NCI-H2227 (cell line): ENCODE measurements around the gene CD244.

Experiments
- DNase-seq: peaks from one replicate; lab custom pipeline; 2025; ENCODE audit not compliant: unreplicated experiment; lab: John Stamatoyannopoulos, UW

CD244 gene

GRCh38 chr1:160814316-160814715 lies 48.4 kb downstream of the CD244 start:
- no peak for DNase-seq

GRCh38 chr1:160813215-160813614 lies 49.5 kb downstream of the CD244 start:
- DNase-seq, result no peak

DNA sequence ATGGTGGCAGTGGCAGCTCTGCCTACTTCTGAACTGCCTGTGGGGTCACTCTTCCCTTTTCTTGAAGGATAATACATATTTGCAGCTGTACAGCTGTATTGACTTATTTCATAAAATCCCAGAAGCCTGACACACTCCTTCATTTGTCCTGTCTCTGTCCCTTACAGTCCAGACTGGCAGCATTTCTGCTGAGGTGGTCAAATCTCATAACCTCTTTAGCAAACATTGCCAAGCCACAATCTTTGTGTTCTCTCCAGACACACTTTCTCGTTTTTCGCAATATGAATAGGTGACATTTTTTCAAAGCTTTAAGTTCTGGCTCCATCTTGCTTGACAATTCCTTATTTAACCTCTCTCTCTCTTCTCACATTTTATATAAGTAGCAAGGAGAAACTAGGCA lies 51.5 kb downstream of the CD244 start:
- DNase-seq, result no peak

- no peak for DNase-seq
These were observed 52.2 kb downstream of the CD244 start for GRCh38 chr1:160810486-160810885.

- no peak for DNase-seq
These were observed 54.4 kb downstream of the CD244 start for GRCh38 chr1:160808289-160808688.

GRCh38 chr1:160807738-160808137 lies 54.9 kb downstream of the CD244 start:
- no peak for DNase-seq

DNA sequence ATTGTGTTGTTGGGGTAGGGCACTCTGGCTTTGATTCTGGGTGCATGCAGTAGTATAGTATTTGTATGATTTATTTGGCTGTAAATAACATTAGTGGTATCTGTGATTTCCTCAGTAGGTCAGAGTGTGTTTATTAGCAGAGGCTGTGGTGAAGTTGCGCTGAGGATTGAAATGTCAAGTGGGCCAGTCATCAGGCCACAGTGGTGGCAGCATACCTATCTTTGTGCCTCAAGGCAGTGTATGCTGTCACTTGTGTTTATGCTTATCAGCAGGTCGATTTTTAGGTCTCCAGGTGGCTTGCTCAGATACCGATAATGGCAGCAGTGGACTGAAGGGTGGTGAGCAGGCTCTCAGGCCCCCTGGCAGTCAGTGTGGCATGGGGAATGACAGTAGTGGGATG lies 55.4 kb downstream of the CD244 start:
- no peak for DNase-seq

DNA sequence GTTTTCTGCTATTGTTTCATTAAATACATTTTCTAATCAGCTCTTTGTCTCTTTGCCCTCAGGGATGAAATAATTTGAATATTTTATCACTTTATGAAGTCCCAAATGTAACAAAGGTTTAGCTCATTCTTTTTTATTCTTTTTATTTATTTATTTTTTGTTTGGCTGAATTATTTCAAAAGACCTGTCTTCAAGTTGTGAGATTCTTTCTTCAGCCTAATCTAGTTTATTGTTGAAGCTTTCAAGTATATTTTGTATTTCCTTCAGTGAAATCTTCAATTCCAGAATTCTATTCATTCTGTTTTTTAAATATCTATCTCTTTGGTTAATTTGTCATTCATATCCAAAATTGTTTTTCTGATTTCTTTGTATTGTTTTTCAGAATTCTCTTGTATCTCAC lies 55.9 kb downstream of the CD244 start:
- DNase-seq, result no peak

GRCh38 chr1:160806109-160806665 lies 56.5 kb downstream of the CD244 start:
- no peak for DNase-seq

- DNase-seq, result no peak
These were observed 60.7 kb downstream of the CD244 start for GRCh38 chr1:160801836-160802580.

DNA sequence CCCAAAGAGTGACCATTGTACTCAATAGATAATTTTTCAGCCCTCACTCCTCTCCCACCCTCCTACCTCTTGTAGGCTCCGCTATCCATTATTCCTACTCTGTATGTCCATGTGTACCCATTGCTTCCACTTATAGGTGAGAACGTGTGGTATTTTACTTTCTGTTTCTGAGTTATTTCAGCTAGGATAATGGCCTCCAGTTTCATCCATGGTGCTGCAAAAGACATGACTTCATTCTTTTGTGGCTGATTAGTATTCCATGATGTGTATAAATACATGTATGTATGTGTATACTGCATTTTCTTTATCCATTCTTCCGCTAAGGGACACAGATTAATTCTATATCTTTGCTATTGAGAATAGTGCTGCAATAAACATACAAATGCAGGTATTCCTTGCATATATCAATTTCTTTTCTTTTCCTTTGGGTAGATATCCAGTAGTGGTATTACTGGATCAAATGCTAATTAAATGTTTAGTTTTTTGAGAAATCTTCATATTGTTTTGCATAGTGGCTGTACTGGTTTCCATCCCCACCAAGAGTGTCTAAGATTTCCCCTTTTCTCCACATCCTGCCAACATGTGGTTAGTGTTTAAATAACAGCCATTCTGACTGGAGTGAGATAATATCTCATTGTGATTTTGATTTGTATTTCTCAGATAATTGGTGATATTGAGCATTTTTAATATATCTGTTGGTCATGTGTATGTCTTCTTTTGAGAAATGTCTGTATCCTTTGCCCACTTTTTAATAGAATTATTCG lies 61.9 kb downstream of the CD244 start:
- no peak for DNase-seq

DNA sequence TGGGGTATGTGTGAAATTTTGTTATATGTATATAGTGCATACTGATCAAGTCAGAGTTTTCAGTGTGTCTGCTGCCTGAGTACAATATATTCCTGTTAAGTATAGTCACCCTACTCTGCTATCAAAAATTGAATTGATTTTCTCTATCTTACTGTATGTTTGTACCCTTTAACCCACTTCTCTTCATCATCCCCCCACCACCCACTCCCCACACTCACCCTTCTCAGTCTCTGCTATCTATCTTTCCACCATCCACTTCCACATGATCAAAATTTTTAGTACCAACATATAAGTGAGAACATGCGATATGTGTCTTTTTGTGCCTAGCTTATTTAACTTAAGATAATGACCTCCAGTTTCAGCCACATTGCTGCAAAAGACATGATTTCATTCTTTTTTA lies 62.5 kb downstream of the CD244 start:
- no peak for DNase-seq

DNA sequence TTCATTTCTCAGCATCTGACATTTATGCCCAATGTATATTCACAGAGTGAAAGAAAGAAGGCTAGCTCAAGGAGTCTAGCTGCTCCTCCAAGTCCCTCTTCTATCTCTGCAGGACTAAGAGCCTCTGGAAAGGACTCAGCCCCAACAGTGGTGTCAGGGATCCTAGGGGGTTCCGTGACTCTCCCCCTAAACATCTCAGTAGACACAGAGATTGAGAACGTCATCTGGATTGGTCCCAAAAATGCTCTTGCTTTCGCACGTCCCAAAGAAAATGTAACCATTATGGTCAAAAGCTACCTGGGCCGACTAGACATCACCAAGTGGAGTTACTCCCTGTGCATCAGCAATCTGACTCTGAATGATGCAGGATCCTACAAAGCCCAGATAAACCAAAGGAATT lies 63.0 kb downstream of the CD244 start:
- no peak for DNase-seq

DNA sequence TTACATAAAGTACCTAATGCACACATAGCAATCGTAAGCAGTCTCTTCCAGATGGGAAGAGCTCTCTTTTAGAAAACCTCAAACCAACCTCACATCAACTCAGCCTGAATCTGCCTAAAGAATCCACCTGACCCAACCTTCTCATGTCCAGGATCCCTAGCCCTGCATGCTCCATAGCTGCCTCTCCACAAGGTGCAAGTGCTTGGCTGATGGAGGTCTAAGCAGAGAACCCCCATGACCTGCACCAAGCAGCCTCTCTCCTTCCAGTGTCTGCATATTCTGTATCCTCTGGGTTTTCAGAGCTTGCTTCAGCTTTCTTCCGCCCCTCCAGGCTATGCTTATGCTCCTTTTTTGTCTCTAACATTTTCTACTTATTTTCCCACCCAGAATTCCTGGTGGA lies 64.2 kb downstream of the CD244 start:
- no peak for DNase-seq

GRCh38 chr1:160797861-160798273 lies 64.8 kb downstream of the CD244 start:
- no peak for DNase-seq

DNA sequence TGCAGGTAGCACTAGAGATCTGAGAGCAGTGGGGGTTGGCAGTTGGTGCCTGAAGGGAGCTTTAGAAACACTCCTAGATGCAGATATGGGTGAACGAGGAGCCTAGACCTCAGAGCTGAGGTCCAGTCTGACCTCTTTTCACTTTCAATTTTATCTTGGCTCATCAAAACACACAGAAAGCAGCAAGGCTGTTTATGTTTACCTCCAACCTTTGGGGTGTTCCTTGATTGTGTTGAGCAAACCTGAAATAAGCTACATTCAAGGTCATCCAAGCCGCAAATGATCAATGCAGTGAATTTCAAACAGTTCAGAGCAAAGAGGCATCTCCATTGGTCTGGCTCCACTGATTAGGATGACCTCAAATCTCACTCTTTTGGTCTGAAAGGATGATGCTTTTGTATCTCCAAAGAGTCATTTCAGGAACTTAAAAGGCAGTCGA lies 65.4 kb downstream of the CD244 start:
- no peak for DNase-seq

- no peak for DNase-seq
These were observed 66.7 kb downstream of the CD244 start, which contains the start of gene LY9 for GRCh38 chr1:160795951-160796383. TSS of gene LY9 (plus strand) at chr1:160796174. CDS start at chr1:160796188, 14 bp downstream.

DNA sequence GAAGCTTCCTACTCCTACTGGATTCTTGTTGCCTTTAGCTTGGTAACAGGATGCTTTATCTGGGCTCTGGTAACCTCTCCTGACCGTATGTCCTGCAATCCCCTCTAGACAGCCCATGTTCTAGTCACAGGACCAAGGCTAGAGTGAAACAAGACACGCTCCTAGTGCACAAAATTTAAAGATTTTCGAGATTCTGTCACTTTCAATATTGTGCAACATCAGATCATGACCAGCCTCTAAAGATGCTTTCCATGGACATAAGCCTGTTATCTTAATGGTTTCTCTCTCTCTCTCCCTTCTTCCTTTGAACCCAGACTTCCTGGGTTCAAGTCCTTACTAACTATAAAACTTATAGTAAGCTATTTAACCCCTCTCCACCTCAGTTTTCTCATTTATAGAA lies 68.3 kb downstream of the CD244 start:
- no peak for DNase-seq

GRCh38 chr1:160789702-160790611 lies 72.7 kb downstream of the CD244 start:
- DNase-seq, result no peak

- no peak for DNase-seq
These were observed 73.5 kb downstream of the CD244 start for GRCh38 chr1:160789051-160789701.
